GM21576 (cell line): ENCODE measurements around the gene UGT1A7.
"Not testable (repeated sequence)": the region's sequence is repeated elsewhere in the genome, so short reads cannot be mapped to it uniquely, and the experiment has no call there.

Source experiments
- ATAC-seq: cut with Tn5 transposase; IDR thresholded peaks from one replicate; pipeline ENCODE4 v1.9.1; 2021; ENCODE audit warnings: mild to moderate bottlenecking, moderate library complexity; ENCODE audit not compliant: unreplicated experiment

Gene UGT1A7

GRCh38 chr2:233681521-233682099 lies at the start of gene UGT1A7:
TSS of gene UGT1A7 (plus strand) at chr2:233681901. CDS start at chr2:233681938, 37 bp downstream.
- no peak for ATAC-seq

- not testable (repeated sequence) for ATAC-seq
Measured at GRCh38 chr2:233636306-233636705, 45.4 kb upstream of the UGT1A7 start, which contains the start of gene UGT1A10. TSS of gene UGT1A10 (plus strand) at chr2:233636448. CDS start at chr2:233636523, 75 bp downstream.

GRCh38 chr2:233638836-233639235 lies 42.9 kb upstream of the UGT1A7 start:
- no peak for ATAC-seq

GRCh38 chr2:233639860-233640259 lies 41.8 kb upstream of the UGT1A7 start:
- no peak for ATAC-seq

- ATAC-seq: no peak
Measured at GRCh38 chr2:233643128-233643527, 38.6 kb upstream of the UGT1A7 start.

- ATAC-seq: not testable (repeated sequence)
Measured at GRCh38 chr2:233646033-233646432, 35.7 kb upstream of the UGT1A7 start.

GRCh38 chr2:233650981-233651380 lies 30.7 kb upstream of the UGT1A7 start:
- ATAC-seq: no peak

GRCh38 chr2:233651430-233651829 lies 30.3 kb upstream of the UGT1A7 start:
- no peak for ATAC-seq

- ATAC-seq: no peak
Measured at GRCh38 chr2:233654501-233654900, 27.2 kb upstream of the UGT1A7 start.

GRCh38 chr2:233655043-233655442 lies 26.7 kb upstream of the UGT1A7 start:
- ATAC-seq: no peak

- ATAC-seq: not testable (repeated sequence)
Measured at GRCh38 chr2:233655943-233656342, 25.8 kb upstream of the UGT1A7 start.

- no peak for ATAC-seq
Measured at GRCh38 chr2:233656443-233656842, 25.3 kb upstream of the UGT1A7 start.

GRCh38 chr2:233658610-233659009 lies 23.1 kb upstream of the UGT1A7 start:
- ATAC-seq: no peak

GRCh38 chr2:233663911-233664310 lies 17.8 kb upstream of the UGT1A7 start:
- no peak for ATAC-seq

- ATAC-seq: no peak
Measured at GRCh38 chr2:233668605-233669260, 13.0 kb upstream of the UGT1A7 start.

- no peak for ATAC-seq
Measured at GRCh38 chr2:233671290-233672161, 10.2 kb upstream of the UGT1A7 start, which contains the start of gene UGT1A9. TSS of gene UGT1A9 (plus strand) at chr2:233671898. CDS start at chr2:233671935, 37 bp downstream.

- no peak for ATAC-seq
Measured at GRCh38 chr2:233672886-233673285, 8.8 kb upstream of the UGT1A7 start.

GRCh38 chr2:233673896-233674295 lies 7.8 kb upstream of the UGT1A7 start:
- ATAC-seq: no peak

- no peak for ATAC-seq
Measured at GRCh38 chr2:233674314-233674713, 7.4 kb upstream of the UGT1A7 start.

GRCh38 chr2:233674995-233675394 lies 6.7 kb upstream of the UGT1A7 start:
- no peak for ATAC-seq

- ATAC-seq: no peak
Measured at GRCh38 chr2:233676046-233676445, 5.7 kb upstream of the UGT1A7 start.
